Nephron progenitor cell (in vitro differentiated cells): ENCODE data around the gene ITGB3BP.

Experiments used
- DNase-seq: peaks from one replicate; pipeline ENCODE4 v3.0.0; 2021
- H3K27ac Mint-ChIP-seq: 2 replicates; pipeline ENCODE4 v1.8.0; 2021; ENCODE audit warnings: mild to moderate bottlenecking, moderate library complexity, mixed read lengths
- H3K27me3 Mint-ChIP-seq: 2 replicates; pipeline ENCODE4 v1.8.0; 2021; ENCODE audit warnings: mild to moderate bottlenecking, low read depth, mixed read lengths; ENCODE audit not compliant: poor library complexity
- H3K36me3 Mint-ChIP-seq: 2 replicates; pipeline ENCODE4 v1.8.0; 2021; ENCODE audit warnings: low read depth, mixed read lengths
- H3K4me1 Mint-ChIP-seq: 2 replicates; pipeline ENCODE4 v1.8.0; 2021; ENCODE audit warnings: mixed read lengths
- H3K4me3 Mint-ChIP-seq: 2 replicates; pipeline ENCODE4 v1.8.0; 2021; ENCODE audit warnings: mild to moderate bottlenecking, moderate library complexity, mixed read lengths
- H3K9me3 Mint-ChIP-seq: 2 replicates; pipeline ENCODE4 v1.8.0; 2021; ENCODE audit warnings: mild to moderate bottlenecking, moderate library complexity, mixed read lengths
- CTCF ChIP-seq: fragments of 200-600 bp; sonication (generic); IDR thresholded peaks from 2 replicates; pipeline ENCODE4 v1.5.0; 2021; ENCODE audit warnings: antibody characterized with exemption

The ITGB3BP gene

GRCh38 chr1:63524201-63524600 lies 1.2 kb upstream of the ITGB3BP start:
- Mint-ChIP-seq H3K36me3 (peaks cover 11% of the 10 kb centered on the region), H3K9me3 (no peaks in the 10 kb centered on the region), H3K4me3 (peak overlapping the region; percentile 97), H3K27me3 (peaks cover 6% of the 10 kb centered on the region), H3K4me1 (peaks cover 35% of the 10 kb centered on the region), H3K27ac (peak overlapping the region; percentile 100)
- no peak for DNase-seq
- TF ChIP-seq CTCF = no peak

- H3K9me3 Mint-ChIP-seq = no peaks in the 10 kb centered on the region
- H3K27ac Mint-ChIP-seq = peak overlapping the region; percentile 100
- H3K36me3 Mint-ChIP-seq = peaks cover 11% of the 10 kb centered on the region
- H3K27me3 Mint-ChIP-seq = peaks cover 6% of the 10 kb centered on the region
- peak overlapping the region; percentile 97 for H3K4me3 Mint-ChIP-seq
- DNase-seq = peak; percentile 7
- no peak for TF ChIP-seq CTCF
- peaks cover 35% of the 10 kb centered on the region for H3K4me1 Mint-ChIP-seq
These were observed 713 bp upstream of the ITGB3BP start for GRCh38 chr1:63523738-63524137.

GRCh38 chr1:63516629-63517028 lies 6.4 kb downstream of the ITGB3BP start:
- H3K27me3 Mint-ChIP-seq = no peaks in the 10 kb centered on the region
- DNase-seq = no peak
- peaks cover 33% of the 10 kb centered on the region for H3K9me3 Mint-ChIP-seq
- H3K4me3 Mint-ChIP-seq = no peak overlapping the region
- peaks cover 7% of the 10 kb centered on the region for H3K4me1 Mint-ChIP-seq
- peaks cover 54% of the 10 kb centered on the region for H3K36me3 Mint-ChIP-seq
- H3K27ac Mint-ChIP-seq = no peak overlapping the region
- no peak for TF ChIP-seq CTCF

- Mint-ChIP-seq H3K36me3 (peaks cover 65% of the 10 kb centered on the region), H3K27ac (no peak overlapping the region), H3K4me1 (no peaks in the 10 kb centered on the region), H3K9me3 (peaks cover 33% of the 10 kb centered on the region), H3K4me3 (no peak overlapping the region), H3K27me3 (no peaks in the 10 kb centered on the region)
- TF ChIP-seq CTCF = no peak
- no peak for DNase-seq
These were observed 10.4 kb downstream of the ITGB3BP start for GRCh38 chr1:63512584-63512983.

GRCh38 chr1:63509718-63510117 lies 13.3 kb downstream of the ITGB3BP start:
- H3K4me3 Mint-ChIP-seq = no peak overlapping the region
- H3K36me3 Mint-ChIP-seq = peaks cover 68% of the 10 kb centered on the region
- no peak overlapping the region for H3K27ac Mint-ChIP-seq
- no peak for DNase-seq
- H3K9me3 Mint-ChIP-seq = peaks cover 36% of the 10 kb centered on the region
- H3K27me3 Mint-ChIP-seq = no peaks in the 10 kb centered on the region
- H3K4me1 Mint-ChIP-seq = no peaks in the 10 kb centered on the region
- no peak for TF ChIP-seq CTCF

GRCh38 chr1:63506782-63507181 lies 16.2 kb downstream of the ITGB3BP start:
- Mint-ChIP-seq H3K27ac (no peak overlapping the region), H3K27me3 (no peaks in the 10 kb centered on the region), H3K4me3 (no peak overlapping the region), H3K36me3 (peaks cover 57% of the 10 kb centered on the region), H3K4me1 (no peaks in the 10 kb centered on the region), H3K9me3 (peaks cover 24% of the 10 kb centered on the region)
- DNase-seq = no peak
- TF ChIP-seq CTCF = no peak
